ENCODE results near the gene SCARF1.

DNA sequence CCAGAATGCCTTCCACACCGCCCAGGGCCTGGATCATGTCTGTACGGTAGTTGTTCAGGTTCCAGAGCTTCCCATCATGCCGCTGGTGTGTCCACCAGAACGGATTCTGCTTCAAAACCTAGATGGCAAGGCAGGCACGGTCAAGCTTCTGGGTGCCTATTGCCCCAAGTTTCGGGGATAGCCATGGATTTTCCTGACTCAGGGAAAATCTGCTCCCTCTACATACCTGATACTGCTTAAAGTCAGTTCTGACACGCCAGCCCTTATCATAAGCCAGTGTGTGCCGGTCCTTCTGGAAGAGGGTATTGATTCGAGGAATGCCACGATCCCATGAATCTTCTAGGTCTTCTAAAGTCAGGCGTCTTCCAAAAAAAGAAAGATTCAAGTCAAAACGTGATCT, 15.5 kb upstream of the SCARF1 start:
- TF ChIP-seq BHLHE40 (IDR thresholded peaks at IDR 0.05; ENCODE audit: borderline replicate concordance), result no peak
- no peak for TF ChIP-seq FOXM1 (IDR thresholded peaks at IDR 0.05; ENCODE audit: borderline replicate concordance)
- TF ChIP-seq HDGF (IDR thresholded peaks at IDR 0.05; ENCODE audit: borderline replicate concordance), result no peak
- no peak for TF ChIP-seq TARDBP (IDR thresholded peaks at IDR 0.05)
- TF ChIP-seq LEF1 (IDR thresholded peaks at IDR 0.05; ENCODE audit: borderline replicate concordance), result no peak
- no peak for TF ChIP-seq ZNF384 (IDR thresholded peaks at IDR 0.05)
- TF ChIP-seq, protein P1, sequence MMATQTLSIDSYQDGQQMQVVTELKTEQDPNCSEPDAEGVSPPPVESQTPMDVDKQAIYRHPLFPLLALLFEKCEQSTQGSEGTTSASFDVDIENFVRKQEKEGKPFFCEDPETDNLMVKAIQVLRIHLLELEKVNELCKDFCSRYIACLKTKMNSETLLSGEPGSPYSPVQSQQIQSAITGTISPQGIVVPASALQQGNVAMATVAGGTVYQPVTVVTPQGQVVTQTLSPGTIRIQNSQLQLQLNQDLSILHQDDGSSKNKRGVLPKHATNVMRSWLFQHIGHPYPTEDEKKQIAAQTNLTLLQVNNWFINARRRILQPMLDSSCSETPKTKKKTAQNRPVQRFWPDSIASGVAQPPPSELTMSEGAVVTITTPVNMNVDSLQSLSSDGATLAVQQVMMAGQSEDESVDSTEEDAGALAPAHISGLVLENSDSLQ (IDR thresholded peaks at IDR 0.05), result no peak
- TF ChIP-seq SP1 (IDR thresholded peaks at IDR 0.05), result no peak
- TF ChIP-seq CTBP1 (IDR thresholded peaks at IDR 0.05; ENCODE audit: borderline replicate concordance), result no peak
- TF ChIP-seq FOXA1 (IDR thresholded peaks at IDR 0.05), result no peak
- TF ChIP-seq ARNT (IDR thresholded peaks at IDR 0.05), result no peak
- no peak for TF ChIP-seq L3MBTL2 (conservative IDR thresholded peaks at IDR 0.05)
- TF ChIP-seq FOXK2 (IDR thresholded peaks at IDR 0.05), result no peak

All from HEK293T (cell line).